Measurements from ENCODE around the gene WNT7A. TPM values are rescaled to one million over a fixed set of nuclear protein-coding genes. Genes with fewer than 3 reads are reported as not detected.

WNT7A gene
- total and polyA plus RNA-seq, 2 donors (not counting 1 experiment from before 2014, with no cell fraction given) = not detected

DNA sequence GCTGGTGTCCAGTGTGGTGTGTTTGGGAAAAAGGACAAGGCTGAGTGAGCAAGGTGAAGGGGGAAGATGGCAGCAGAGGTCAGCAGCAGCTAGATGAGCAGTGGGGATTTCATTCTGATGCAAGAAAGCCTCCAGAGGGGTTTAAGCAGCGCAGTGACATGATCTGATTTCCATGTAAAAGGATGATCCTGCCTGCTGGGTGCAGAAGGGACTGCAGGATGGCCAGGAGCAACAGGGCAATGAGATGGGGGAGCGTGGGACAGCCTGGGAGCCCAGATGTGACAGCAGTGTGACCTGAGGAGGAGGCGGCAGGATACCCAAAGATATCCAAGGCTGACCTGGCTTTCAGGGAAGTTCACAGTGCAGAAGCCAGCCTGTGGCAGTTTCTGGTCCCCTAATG is 6.1 kb downstream of the WNT7A start:
- ChIA-PET POLR2A (interaction anchor here (0.7 kb wide), 1 partner anchor 445 kb away, joined by 3 read pairs; no protein-coding TSS in a partner anchor), CTCF (interaction anchor here (1.4 kb wide), 1 partner anchor 11 kb away, joined by 4 read pairs; no protein-coding TSS in a partner anchor)
- Mint-ChIP-seq H3K4me1 (peaks cover 8% of the 10 kb centered on the region), H3K9me3 (ENCODE audit: insufficient read depth) (peaks cover 6% of the 10 kb centered on the region), H3K27me3 (peaks cover 46% of the 10 kb centered on the region), H3K27ac (no peak overlapping the region), H3K4me3 (no peak overlapping the region)
- H3K4me3 ChIP-seq (ENCODE audit: control extremely low read depth in 1 of 5, extremely low read depth in 1 of 5, insufficient read depth in 1 of 5, low read depth in 2 of 5, low read length in 4 of 5) = no peak overlapping the region
- peaks cover 6 to 7% of the 10 kb centered on the region in 2 donors for H3K4me1 ChIP-seq (ENCODE audit: control insufficient read depth in 2 of 2, insufficient read depth in 2 of 2, low read length in 2 of 2)
- peaks cover 0 to 33% (median 9%) of the 10 kb centered on the region in 4 experiments for H3K27me3 ChIP-seq (replicated peaks in 1 of 4; ENCODE audit: control extremely low read depth in 1 of 4, control insufficient read depth in 3 of 4, insufficient read depth in 4 of 4, low read length in 3 of 4)
- 60% methylated on average over 3 of the region's 3 CpGs for WGBS (ENCODE audit: insufficient coverage)
- intact Hi-C loops (cut with micrococcal nuclease) = loop anchor here (10.0 kb wide), 1 partner anchor 219 kb away; no protein-coding TSS in a partner anchor
- peaks cover 0 to 23% (median 8%) of the 10 kb centered on the region in 3 donors for H3K9me3 ChIP-seq (ENCODE audit: control extremely low read depth in 1 of 3, control insufficient read depth in 2 of 3, insufficient read depth in 1 of 3, low read length in 2 of 3)
- H3K27ac ChIP-seq (ENCODE audit: low read length in 2 of 2) = no peak overlapping the region
- no peak for ATAC-seq (ENCODE audit: low read depth)
- no peak overlapping the region for H3K4me2 ChIP-seq (replicated peaks; ENCODE audit: low read depth, low read length, poor library complexity, severe bottlenecking)
- no peaks in the 10 kb centered on the region for H4K20me1 ChIP-seq (ENCODE audit: control insufficient read depth, insufficient read depth, low read length, poor library complexity, severe bottlenecking)
- TF ChIP-seq, protein P1, sequence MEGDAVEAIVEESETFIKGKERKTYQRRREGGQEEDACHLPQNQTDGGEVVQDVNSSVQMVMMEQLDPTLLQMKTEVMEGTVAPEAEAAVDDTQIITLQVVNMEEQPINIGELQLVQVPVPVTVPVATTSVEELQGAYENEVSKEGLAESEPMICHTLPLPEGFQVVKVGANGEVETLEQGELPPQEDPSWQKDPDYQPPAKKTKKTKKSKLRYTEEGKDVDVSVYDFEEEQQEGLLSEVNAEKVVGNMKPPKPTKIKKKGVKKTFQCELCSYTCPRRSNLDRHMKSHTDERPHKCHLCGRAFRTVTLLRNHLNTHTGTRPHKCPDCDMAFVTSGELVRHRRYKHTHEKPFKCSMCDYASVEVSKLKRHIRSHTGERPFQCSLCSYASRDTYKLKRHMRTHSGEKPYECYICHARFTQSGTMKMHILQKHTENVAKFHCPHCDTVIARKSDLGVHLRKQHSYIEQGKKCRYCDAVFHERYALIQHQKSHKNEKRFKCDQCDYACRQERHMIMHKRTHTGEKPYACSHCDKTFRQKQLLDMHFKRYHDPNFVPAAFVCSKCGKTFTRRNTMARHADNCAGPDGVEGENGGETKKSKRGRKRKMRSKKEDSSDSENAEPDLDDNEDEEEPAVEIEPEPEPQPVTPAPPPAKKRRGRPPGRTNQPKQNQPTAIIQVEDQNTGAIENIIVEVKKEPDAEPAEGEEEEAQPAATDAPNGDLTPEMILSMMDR (IDR thresholded peaks at IDR 0.05) = no peak
- no peak for TF ChIP-seq EZH2 (IDR thresholded peaks at IDR 0.05; ENCODE audit: borderline replicate concordance, insufficient read depth, low read depth, low read length, poor library complexity, severe bottlenecking)
- no peak overlapping the region for H2AFZ ChIP-seq (ENCODE audit: insufficient read depth, low read depth, low read length, poor library complexity, severe bottlenecking)
- DNase-seq = no peak
- H3K79me2 ChIP-seq (ENCODE audit: control insufficient read depth, insufficient read depth, low read length) = no peaks in the 10 kb centered on the region
- H3K9ac ChIP-seq (ENCODE audit: low read length) = no peak overlapping the region
- H3K36me3 ChIP-seq (replicated peaks in 1 of 2; ENCODE audit: control extremely low read depth in 1 of 2, control insufficient read depth in 1 of 2, extremely low read depth in 1 of 2, insufficient read depth in 2 of 2, low read length in 1 of 2) = no peaks in the 10 kb centered on the region

DNA sequence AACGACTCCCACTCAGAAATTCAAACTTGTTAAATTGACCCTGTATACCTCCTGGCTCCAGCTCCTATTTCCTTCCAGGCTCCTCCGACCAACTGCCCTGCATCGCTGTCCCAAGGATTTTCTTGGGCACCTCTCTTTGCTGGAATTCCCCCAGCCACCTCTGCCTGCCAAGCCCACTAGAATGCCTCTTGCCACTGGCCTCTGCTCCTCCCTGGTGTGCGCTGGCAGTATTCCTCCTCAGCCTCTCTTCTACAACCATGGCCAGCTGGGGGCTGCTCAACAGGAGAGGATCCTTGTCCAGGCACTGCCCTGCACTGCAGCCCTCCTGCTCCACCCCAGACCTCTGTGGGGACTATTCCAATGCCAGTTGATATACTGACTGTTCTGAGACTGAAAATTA is 7.4 kb downstream of the WNT7A start:
- Histone ChIP-seq H3K27ac (ENCODE audit: low read length in 2 of 2) (no peak overlapping the region), H3K27me3 (replicated peaks in 1 of 4; ENCODE audit: control extremely low read depth in 1 of 4, control insufficient read depth in 3 of 4, insufficient read depth in 4 of 4, low read length in 3 of 4) (peaks cover 0 to 21% (median 7%) of the 10 kb centered on the region in 4 experiments), H3K36me3 (replicated peaks in 1 of 2; ENCODE audit: control extremely low read depth in 1 of 2, control insufficient read depth in 1 of 2, extremely low read depth in 1 of 2, insufficient read depth in 2 of 2, low read length in 1 of 2) (no peaks in the 10 kb centered on the region), H3K4me2 (replicated peaks; ENCODE audit: low read depth, low read length, poor library complexity, severe bottlenecking) (no peak overlapping the region), H3K79me2 (ENCODE audit: control insufficient read depth, insufficient read depth, low read length) (no peaks in the 10 kb centered on the region), H2AFZ (ENCODE audit: insufficient read depth, low read depth, low read length, poor library complexity, severe bottlenecking) (no peak overlapping the region), H4K20me1 (ENCODE audit: control insufficient read depth, insufficient read depth, low read length, poor library complexity, severe bottlenecking) (no peaks in the 10 kb centered on the region), H3K4me3 (ENCODE audit: control extremely low read depth in 1 of 5, extremely low read depth in 1 of 5, insufficient read depth in 1 of 5, low read depth in 2 of 5, low read length in 4 of 5) (no peak overlapping the region), H3K9ac (ENCODE audit: low read length) (no peak overlapping the region), H3K9me3 (ENCODE audit: control extremely low read depth in 1 of 3, control insufficient read depth in 2 of 3, insufficient read depth in 1 of 3, low read length in 2 of 3) (peaks cover 0 to 25% (median 8%) of the 10 kb centered on the region in 3 donors), H3K4me1 (ENCODE audit: control insufficient read depth in 2 of 2, insufficient read depth in 2 of 2, low read length in 2 of 2) (no peaks in the 10 kb centered on the region)
- DNase-seq (no peak), ATAC-seq (ENCODE audit: low read depth) (no peak)
- peaks cover 44% of the 10 kb centered on the region for H3K27me3 Mint-ChIP-seq
- no peak overlapping the region for H3K27ac Mint-ChIP-seq
- no peak for TF ChIP-seq EZH2 (IDR thresholded peaks at IDR 0.05; ENCODE audit: borderline replicate concordance, insufficient read depth, low read depth, low read length, poor library complexity, severe bottlenecking)
- TF ChIP-seq, protein P1 (IDR thresholded peaks at IDR 0.05) = no peak
- ChIA-PET POLR2A (no interaction called here), CTCF (no interaction called here)
- H3K4me1 Mint-ChIP-seq = no peaks in the 10 kb centered on the region
- H3K9me3 Mint-ChIP-seq (ENCODE audit: insufficient read depth) = peaks cover 6% of the 10 kb centered on the region
- WGBS (ENCODE audit: insufficient coverage) = 90% methylated on average over 4 of the region's 4 CpGs
- no peak overlapping the region for H3K4me3 Mint-ChIP-seq
- intact Hi-C loops (cut with micrococcal nuclease) = loop anchor here (10.0 kb wide), 1 partner anchor 218 kb away; no protein-coding TSS in a partner anchor

Measured in B cell (primary cell).